ENCODE results near the gene OR2J2.
"Not testable (repeated sequence)": the region's sequence is repeated elsewhere in the genome, so short reads cannot be mapped to it uniquely, and the experiment has no call there.

DNA sequence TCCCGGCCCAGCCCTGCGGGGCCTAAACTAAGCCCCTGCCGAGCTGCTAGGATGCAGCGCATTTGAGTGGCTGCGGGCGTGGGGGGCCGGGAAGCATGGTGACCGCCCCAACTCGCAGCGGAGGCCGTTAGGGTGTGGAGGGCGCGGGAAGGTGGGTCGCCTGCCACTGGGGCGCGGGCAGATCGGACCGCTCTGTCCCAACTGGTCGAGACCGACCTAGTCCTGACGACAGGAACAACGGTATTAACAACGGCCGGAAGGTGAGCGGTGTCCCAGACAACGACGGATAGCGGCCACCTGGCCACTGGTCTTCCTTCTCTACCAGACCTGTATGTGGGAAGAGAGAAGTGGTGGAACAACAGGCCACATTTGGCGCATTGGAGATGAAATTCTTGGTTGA lies 10.8 kb upstream of the OR2J2 start:
- TF ChIP-seq, protein P1, sequence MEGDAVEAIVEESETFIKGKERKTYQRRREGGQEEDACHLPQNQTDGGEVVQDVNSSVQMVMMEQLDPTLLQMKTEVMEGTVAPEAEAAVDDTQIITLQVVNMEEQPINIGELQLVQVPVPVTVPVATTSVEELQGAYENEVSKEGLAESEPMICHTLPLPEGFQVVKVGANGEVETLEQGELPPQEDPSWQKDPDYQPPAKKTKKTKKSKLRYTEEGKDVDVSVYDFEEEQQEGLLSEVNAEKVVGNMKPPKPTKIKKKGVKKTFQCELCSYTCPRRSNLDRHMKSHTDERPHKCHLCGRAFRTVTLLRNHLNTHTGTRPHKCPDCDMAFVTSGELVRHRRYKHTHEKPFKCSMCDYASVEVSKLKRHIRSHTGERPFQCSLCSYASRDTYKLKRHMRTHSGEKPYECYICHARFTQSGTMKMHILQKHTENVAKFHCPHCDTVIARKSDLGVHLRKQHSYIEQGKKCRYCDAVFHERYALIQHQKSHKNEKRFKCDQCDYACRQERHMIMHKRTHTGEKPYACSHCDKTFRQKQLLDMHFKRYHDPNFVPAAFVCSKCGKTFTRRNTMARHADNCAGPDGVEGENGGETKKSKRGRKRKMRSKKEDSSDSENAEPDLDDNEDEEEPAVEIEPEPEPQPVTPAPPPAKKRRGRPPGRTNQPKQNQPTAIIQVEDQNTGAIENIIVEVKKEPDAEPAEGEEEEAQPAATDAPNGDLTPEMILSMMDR (IDR thresholded peaks at IDR 0.05), result not testable (repeated sequence)
- TF ChIP-seq POLR2A (IDR thresholded peaks at IDR 0.05); EP300 (IDR thresholded peaks at IDR 0.05; ENCODE audit: low read depth); POLR2AphosphoS5 (IDR thresholded peaks at IDR 0.05): not testable (repeated sequence)

All from transverse colon (tissue), 4 donors.